Measurements from ENCODE around the gene ZNF652.
A peak's percentile ranks its signal among the peaks of the same experiment; 100 is the strongest.

The ZNF652 gene

DNA sequence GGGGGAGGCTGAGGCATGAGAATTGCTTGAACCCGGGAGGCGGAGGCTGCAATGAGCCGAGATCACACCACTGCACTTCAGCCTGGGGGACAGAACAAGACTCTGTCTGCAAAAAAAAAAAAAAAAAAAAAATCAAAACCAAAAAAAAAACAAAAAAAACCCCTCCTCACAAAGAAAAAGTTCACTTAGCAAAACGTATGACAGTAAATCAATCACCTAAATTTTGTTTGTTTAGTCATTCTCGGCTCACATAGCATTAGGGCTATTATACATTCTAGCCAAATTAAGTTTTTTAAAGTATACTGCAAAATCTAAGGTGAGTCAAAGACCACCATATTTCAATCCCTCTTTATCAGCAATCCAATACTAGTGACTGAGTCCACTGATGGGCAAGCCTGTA is 5.7 kb downstream of the ZNF652 start:
- no peak for DNase-seq

DNA sequence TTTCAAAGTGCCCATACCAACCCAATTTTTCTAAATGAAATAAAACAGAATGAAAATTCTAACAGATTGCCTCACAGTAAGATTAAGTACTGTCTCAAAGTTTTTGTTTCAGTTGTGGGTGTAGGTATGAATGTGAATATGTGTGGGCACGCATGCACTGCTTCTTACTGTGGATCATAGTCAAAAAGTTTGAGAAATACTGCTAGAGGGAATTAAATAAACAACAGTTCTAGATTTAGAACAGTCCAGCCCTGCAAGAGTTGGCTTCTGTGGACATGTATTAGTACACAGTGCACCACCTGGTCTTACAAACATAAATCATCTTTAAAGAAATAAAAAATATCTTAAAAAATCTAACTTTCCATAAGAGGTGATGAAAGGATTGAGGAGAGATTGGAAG is 8.4 kb downstream of the ZNF652 start:
- DNase-seq: no peak

DNA sequence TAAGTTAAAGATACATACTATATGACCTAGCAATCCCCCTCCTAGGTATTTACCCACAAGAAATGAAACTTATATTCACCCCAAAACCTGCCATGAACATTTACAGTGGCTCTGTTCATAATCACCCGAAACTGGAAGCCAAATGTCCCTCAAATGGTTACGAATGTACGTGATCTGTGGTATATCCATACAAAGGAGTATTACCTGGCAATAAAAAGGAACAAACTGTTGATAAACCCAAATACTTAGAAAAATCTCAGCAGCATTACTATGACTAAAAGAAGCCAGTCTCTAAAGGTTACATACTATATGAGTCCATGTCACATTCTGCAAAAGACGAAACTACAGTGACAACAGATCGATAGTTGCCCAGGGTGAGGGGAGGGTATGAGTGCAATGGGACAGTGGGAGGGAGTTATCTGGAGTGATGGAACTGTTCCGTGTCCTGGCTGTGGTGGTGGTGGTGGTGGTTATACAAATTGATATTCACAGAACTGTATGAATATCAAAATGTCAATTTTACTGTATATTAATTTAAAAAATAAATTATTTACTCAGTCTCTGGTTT is 9.4 kb downstream of the ZNF652 start:
- DNase-seq: no peak

DNA sequence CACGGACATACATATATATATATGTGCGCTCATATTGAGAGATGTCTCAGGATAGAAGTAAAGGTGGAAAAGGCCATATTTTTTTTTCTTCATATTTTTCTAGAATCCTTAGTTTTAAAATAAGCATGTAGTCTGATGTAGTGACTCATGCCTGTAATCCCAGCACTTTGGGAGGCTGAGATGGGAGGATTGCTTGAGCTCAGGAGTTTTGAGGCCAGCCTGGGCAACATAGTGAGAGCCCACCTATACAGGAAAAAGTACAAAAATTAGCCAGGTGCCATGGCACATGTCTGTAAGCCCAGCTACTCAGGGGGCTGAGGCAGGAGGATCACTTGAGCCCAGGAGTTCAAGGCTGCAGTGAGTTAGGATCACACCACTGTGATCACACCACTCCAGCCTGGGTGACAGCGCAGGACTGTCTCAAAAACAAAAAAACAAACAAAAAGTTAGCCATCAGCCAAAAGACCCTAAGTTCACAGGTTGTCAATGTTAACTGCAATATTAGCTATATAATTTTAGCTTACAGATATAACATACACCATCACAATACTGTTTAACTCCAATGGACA is 10.4 kb downstream of the ZNF652 start:
- DNase-seq: no peak

DNA sequence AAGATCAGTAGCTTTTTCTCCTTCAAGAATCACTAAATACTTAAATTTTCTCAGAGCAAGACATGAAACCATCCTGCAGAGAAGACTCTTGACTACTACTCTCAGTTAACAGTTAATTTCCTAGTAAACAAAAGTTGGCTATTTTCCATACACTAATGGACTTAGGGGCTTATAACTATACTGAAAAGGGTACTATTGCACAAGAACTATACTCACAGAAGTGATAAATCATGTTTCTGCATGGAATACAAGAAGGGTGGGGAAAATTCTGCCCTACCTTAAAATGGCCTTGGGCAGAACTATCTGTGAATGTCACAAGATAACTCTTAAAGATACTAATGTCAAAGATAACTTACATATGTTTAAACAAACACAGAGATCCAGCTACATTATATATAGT is 12.5 kb downstream of the ZNF652 start:
- DNase-seq: no peak

DNA sequence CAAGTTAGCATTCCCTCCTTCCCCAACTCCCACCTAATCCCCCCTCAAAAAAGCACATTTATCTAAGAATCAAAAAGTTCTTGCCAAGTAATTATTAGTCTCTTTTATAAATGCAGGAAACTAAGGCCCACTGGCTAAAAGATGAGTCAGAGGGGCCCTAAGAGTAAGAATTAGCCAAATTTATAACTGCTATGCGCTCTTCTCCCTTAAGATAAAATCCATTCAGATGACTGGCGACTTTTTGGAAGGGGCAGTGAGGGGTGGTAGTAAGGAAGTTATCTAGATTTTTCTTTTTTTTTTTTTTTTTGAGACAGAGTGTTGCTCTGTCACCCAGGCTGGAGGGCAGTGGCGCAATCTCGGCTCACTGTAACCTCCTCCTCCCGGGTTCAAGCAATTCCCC is 17.1 kb downstream of the ZNF652 start:
- DNase-seq: no peak

DNA sequence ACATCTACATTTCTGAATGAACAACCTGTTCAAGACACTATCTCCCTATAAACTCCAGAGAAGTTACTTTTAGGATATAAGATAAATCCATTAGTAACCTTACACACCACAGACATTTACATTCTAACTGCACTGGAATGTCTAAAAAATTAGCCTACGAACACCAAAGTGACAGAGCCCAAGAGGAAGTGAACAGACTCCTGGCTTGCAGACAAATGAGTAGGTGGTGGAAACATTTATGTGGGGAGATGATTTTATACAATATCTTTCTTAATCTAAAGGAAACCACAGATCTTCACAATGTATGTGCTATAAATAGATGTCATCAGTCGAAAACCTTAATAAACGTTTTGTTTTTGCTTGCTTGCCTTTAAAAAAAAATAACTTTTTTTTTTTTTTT is 18.8 kb downstream of the ZNF652 start:
- DNase-seq: no peak

DNA sequence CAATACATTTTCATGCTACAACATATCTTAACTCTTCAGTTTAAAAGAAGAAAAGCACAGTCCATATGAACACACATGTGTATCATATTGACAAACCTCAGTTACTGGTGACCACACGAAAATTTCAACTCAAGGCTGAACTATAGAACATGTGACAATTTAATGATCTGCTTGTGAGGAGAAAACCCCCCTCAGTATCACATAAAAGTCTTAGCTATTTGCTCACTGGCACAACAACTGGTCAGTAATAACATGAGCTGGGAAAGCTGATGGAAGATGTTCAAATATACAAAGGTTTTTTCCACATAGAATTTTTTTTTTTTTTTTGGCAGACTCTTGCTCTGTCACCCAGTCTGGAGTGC is 19.5 kb downstream of the ZNF652 start:
- DNase-seq: no peak

DNA sequence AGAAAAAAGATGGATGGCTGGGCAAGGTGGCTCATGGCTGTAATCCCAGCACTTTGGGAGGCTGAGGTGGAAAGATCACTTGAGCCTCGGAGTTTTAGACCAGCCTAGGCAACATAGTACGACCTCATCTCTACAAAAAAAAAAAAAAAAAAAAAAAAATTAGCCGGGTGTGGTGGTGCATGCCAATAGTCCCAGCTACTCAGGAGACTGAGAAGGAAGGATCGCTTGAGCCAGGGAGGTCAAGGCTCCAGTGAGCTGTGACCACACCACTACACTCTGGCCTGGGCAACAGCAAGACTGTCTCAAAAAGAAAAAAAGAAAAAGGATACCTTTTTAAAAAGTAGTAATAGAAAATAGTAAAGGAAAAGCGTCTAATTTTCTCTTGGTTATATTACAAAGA is 20.7 kb downstream of the ZNF652 start:
- DNase-seq: no peak

DNA sequence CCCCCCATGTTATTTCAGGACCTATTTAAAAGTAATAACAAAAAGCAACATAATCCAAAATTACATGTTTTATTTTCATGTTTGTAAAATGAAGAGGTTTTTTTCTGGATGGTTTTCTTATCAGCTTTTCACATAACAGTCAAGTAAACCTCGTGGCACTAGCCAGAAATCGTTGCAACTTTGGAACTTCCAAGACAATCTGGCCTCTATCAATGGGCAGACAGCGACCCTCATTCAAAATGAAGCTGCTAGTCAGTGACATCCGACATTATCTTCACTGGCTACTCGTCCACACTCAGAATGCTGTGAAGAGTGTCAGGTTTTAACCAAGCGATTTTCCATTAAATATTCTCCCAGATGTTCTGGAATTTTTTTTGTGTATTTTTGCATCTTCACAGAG is 22.7 kb downstream of the ZNF652 start:
- no peak for DNase-seq

DNA sequence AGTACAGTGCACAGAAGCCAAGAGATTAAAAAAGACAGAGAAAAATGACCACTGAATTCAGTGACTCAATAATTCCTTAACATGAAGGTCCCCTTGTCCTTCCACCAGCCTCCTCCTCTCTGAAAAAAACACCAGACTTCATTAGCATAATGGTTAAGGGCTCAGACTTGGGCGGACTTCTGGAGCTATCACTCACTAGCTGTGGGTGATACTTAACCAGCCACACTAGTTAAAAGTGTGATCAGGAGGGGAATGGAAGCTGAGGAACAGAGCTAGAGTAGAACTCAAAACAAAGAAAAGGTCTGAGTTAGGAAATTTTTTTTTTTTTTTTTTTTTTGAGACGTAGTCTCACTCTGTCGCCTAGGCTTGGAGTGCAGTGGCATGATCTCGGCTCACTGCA is 23.2 kb downstream of the ZNF652 start:
- no peak for DNase-seq

DNA sequence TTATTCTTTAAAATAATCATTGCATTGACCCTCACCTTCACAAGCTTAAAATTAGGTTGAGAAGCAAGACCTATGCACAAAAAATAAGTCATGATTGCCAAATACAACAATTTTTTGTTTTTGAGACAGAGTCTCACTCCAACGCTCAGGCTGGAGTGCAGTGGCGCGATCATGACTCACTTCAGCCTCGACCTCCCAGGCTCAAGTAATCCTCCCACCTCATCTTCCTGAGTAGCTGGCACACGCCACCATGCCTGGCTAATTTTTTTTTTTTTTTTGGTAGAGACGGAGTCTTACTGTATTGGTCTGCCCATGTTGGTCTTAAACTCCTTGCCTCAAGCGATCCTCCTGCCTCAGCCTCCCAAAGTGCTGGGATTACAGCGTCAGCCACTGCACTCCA is 24.2 kb downstream of the ZNF652 start:
- no peak for DNase-seq

DNA sequence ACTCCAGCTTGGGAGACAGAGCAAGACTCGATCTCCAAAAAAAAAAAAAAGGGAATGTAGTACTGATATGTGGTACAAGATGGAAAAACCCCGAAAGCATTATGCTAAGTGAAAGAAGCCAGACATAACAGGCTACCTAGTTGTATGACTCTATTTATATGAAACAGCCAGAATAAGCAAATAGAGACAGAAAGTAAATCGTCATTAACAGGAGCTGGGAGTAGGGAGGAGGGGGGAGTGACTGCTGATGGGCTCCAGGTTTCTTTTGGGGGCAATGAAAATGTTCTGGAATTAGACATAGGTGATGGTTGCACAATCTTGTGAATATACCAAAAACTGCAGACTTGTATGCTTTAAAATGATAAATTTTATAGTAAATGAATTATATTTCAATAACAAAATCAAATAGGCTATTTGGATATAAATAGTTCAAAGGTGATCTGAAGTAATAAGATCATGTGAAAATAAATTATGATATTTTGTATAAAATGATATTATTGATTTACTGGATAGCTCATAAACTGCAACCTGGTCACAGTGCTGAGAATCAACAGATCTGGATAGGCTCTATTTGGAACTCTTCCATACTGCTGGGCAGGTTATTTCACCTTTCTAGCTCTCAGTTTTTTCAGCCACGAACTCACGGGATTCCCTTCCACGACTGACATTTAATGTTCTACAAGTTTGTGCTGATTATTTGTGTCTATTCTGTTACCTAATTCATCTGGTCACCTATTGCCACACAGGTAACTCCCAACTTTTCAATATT is 27.1 kb downstream of the ZNF652 start:
- no peak for DNase-seq

DNA sequence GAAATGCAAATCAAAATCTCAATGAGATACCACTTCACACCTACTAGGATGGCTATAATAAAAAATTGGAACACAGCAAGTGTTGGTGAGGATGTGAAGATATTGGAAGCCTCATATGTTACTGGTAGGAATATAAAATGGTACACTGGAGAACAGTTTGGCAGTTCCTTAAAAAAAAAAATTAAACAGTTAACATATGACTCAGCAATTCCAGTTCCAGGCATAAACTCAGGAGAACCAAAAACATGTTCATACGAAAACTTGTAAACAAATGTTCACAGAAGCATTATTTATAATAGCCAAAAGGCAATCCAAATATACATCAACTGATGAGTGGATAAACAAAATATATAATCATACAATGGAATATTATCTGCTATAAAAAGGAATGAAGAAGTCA is 28.2 kb downstream of the ZNF652 start:
- no peak for DNase-seq

DNA sequence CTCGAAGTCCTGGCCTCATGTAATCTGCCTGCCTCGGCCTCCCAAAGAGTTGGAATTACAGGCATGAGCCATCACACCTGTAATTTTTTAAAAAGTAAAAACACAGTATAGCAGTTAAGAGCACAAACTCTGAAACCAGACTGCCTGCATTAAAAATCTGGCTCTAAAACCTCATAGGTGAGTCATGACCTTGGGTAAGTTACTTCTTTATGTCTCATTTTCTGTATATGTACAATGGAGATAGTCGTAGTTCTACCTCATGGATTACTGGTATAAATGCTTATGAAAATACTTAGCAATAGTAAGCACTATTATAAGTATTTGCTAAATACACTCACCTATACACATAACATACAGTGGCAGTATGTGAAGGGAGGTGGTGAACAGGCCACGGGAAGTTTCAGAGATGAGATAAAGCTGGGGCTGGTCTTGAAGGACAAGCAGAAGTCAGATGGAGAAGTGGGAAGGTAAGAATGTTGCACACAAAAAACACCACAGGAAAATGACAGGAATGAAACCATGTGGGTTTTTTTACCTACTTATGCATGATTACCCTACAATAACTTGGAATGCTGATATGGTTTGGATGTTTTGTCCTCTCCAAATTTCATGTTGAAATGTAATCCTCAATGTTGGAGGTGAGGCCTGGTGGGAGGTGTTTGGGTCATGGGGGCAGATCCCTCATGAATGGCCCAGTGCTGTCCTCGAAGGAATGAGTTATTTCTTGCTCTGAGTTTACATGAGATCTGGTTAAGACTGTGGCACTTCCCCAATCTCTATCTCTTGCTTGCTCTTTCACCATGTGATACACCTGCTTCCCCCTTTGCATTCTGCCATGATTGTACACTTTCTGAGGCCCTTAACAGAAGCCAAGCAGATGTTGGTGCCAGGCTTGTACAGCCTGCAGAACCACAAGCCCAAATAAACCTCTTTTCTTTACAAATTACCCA is 33.9 kb downstream of the ZNF652 start:
- DNase-seq: no peak

DNA sequence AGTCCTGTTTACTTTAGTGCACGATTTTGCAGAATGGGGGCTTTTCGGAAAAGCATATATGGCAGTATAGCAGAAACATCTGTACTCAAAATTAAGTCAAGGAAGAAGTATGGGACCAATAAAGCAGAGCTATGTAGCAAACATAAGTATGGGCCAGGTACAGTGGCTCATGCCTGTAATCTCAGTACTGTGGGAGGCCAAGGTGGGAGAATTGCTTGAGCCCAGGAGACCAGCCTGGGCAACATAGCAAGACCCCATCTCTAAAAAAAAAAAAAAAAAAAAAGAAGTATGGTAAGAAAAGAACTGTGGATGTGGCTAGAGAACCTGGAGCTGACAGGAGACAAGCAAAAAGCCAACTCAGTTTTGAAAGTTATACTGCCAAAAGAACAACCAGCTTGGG is 36.1 kb downstream of the ZNF652 start:
- DNase-seq: no peak

DNA sequence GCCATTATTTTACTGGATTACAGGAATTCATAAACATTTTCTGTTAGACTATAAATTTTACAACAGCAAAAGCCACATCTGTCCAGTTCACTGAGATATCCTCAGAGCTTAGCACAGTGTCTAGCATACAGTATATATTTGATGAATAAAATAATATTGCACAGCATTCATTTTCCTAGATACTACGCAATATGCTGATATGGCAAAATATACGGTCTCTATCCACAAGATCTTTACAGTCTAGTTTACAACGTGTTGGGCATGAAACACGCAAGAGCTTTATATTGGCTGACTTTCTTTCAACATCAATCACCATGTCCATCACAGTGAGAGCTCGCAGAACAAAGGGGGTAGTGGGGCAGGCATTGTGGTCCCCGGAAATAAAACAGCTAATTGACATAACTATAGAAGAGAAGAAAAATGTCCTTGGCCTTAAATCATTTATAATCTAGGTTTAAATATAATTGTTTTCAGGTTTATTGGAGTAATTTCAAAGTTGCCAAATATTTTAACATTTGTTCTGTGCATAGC is 43.5 kb downstream of the ZNF652 start:
- no peak for DNase-seq

DNA sequence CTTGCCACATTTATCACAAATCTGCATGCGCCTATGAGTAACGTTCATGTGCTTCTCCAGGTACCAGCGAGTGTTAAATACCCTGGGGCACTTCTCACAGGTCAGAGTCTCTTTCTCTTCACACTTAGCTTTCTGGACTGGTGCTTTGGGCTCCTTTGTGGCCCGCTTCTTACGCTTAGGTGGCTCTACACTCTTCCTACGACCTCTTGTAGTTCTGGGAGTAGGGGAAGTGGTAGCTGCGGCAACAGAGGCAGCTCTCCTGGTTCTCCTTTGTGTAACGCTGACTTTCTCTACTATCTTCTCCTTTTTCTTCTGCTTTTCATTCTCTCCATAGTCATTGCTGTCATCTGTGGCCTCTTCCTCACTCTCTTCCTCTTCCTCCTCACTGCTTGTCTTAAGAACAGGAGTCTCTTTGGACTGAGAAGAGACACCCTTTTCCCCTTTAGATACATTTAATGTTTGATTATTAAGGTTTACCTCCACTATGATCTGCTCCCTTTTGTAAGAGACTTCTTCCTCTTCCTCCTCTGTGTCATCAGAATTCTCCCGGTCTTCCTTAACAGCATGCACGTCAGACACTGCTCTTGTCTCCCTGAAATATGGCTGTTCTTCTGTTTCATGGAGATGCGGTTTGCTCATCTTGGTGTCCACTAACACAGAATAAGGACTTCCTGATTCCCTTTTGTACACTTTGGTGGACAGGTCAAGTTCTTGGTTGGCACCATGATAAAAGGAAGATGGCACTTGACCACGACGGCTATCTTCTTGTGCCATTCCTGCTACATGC is 45.0 kb downstream of the ZNF652 start:
- no peak for DNase-seq

DNA sequence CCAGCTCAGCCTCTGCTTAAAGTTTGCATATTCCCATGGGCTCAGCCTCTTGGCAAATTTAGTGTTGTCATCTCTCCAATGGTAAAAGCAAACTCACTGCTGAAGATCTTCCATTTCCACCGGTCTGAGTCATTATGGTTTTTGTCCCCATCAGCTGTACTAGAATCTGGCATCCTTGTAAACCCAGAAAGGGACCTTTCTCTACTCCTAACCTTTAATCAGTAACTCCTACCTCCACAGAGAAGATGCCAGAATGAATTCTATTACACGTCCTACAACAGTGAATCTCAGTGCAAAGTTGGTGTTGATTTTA is 45.8 kb downstream of the ZNF652 start:
- DNase-seq: no peak

DNA sequence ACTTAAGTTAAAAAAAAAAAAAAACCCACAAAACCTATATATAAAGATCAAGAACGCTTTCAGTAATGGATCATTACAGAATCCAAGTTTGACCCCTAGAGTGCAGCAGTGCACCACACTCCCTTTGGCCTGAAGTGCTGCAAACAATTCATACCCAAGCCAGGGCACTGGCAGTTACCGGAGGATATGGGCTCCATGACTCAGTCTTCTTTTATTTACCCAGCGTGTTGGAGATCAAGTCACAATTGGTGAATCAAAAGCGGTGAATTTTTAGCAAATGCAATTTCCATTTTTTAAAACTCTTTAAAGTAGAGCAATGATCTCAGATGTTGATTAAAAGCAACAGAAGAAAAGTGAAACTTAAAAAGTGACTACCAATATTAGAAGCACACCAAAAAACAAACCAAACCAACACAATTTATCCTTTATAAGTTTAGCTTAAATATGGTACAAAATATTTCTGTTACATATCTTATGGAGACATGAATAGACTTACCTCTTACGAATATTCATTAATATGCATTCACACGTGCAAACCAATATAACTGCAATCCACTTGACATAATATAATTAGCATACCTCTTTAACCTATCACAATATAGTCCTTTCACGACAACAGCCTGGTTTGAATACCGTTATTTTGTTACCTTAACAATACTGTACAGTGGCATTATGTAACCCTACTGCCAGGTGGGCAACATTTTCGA is 46.3 kb downstream of the ZNF652 start:
- DNase-seq: peak; percentile 60

DNA sequence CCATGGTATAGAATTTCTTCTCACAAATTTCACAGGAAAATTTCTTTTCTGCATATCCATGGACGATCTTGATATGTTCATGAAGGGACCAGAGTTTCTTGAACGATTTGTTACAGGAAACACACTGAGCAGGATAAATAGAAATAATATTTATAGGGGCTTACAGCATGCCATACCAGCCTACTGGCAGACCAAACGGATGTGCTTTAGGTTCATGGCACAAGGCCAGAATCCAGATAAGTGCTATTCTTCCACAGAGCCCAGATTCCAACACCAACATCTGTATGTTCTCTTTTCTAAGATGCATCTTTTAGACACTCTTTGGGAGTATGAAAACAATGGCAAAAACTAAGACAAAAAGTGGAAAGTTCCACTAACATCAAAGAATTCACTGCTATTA is 49.3 kb downstream of the ZNF652 start:
- DNase-seq: no peak

DNA sequence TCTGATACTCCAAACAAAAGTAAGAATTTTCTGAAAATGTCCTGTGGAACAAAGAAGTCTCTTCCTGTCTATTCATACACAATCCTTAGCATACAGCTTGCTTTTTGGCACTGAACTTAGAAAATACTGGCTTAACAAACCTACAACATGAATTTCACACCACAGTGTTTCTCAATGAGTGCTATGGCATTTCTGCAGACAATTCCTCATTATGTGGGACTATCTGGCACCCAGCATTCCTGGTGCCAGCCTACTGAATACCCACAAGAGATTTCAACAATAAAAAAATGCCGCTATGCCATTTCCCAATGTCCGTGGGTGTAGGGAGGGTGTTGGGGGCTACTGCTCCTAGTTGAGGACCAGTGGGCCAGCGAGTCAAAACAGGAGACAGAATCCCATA is 62.1 kb downstream of the ZNF652 start:
- no peak for DNase-seq

Data from NCI-H2029 (cell line).